Thyroid gland (tissue), 4 donors: ENCODE measurements around the gene SLC28A1.

ENCODE experiments used
- POLR2A ChIP-seq, 2 donors: fragments of 450-650 bp; IDR thresholded peaks; one replicate each; pipeline ENCODE4 v1.6.1; 2017; ENCODE audit warnings: antibody characterized with exemption in 2 of 2, mild to moderate bottlenecking in 2 of 2, moderate library complexity in 1 of 2
- TF ChIP-seq, protein P1 (sequence below), 6 experiments: fragments of 200-600 bp in 3 of 6; fragments of 450-650 bp in 3 of 6; sonication (generic) in 3 of 6; IDR thresholded peaks; one replicate each; pipeline ENCODE4 v1.5.1; 2016 to 2019; ENCODE audit warnings: antibody characterized with exemption in 6 of 6, mild to moderate bottlenecking in 2 of 6, inconsistent platforms in 1 of 6, moderate library complexity in 1 of 6

DNA sequence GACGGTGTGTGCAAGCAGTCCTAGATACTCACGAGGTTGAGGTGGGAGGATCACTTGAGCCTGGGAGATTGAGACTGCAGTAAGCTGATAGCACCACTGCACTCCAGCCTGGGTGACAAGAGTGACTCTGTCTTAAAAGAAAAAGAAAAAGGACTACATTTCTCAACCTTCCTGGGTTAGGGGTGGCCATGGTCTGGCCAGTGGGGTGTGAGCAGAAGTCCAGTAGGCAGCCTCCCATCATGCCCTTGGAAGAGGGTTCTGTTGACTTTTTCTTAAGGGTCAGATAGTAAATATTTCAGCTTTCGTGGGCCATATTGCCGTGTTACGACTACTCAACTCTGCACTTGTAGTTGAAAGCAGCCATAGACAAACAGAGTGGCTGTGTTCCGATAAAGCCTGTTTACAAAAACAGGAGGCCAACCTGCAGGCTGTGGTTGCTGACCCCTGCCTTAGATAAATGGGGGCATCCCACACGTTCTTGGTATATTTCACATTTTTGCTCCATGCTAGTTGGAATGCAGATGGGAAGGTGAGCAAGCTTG lies 66.2 kb downstream of the SLC28A1 start:
- TF ChIP-seq, protein P1, sequence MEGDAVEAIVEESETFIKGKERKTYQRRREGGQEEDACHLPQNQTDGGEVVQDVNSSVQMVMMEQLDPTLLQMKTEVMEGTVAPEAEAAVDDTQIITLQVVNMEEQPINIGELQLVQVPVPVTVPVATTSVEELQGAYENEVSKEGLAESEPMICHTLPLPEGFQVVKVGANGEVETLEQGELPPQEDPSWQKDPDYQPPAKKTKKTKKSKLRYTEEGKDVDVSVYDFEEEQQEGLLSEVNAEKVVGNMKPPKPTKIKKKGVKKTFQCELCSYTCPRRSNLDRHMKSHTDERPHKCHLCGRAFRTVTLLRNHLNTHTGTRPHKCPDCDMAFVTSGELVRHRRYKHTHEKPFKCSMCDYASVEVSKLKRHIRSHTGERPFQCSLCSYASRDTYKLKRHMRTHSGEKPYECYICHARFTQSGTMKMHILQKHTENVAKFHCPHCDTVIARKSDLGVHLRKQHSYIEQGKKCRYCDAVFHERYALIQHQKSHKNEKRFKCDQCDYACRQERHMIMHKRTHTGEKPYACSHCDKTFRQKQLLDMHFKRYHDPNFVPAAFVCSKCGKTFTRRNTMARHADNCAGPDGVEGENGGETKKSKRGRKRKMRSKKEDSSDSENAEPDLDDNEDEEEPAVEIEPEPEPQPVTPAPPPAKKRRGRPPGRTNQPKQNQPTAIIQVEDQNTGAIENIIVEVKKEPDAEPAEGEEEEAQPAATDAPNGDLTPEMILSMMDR (IDR thresholded peaks at IDR 0.05), result no peak
- TF ChIP-seq POLR2A (IDR thresholded peaks at IDR 0.05), result no peak
